SU-DHL-6 (cell line): ENCODE data around the gene EVA1B.

Experiments
- H2AFZ ChIP-seq: fragments of 200-600 bp; sonication (generic); 2 replicates; pipeline ENCODE4 v1.6.1; 2014; ENCODE audit warnings: low read depth, mild to moderate bottlenecking, moderate library complexity, mixed read lengths, antibody characterized with exemption, low read length; ENCODE audit not compliant: severe bottlenecking
- H3F3A ChIP-seq: fragments of 200-600 bp; shearing (Covaris generic); 2 replicates; pipeline ENCODE4 v1.6.0; 2016; ENCODE audit warnings: antibody characterized with exemption, mild to moderate bottlenecking; ENCODE audit not compliant: insufficient read depth
- H3K27ac ChIP-seq: fragments of 200-600 bp; sonication (generic); 2 replicates; pipeline ENCODE4 v1.5.1; 2016; ENCODE audit warnings: low read depth, mild to moderate bottlenecking, low read length, moderate library complexity, mixed read lengths
- H3K27me3 ChIP-seq: fragments of 200-600 bp; sonication (generic), shearing (Covaris generic); 2 replicates; pipeline ENCODE4 v1.6.0; 2014; ENCODE audit warnings: mild to moderate bottlenecking, low read length
- H3K36me3 ChIP-seq: fragments of 200-600 bp; sonication (generic); 2 replicates; pipeline ENCODE4 v1.6.1; 2014; ENCODE audit warnings: mild to moderate bottlenecking, low read length, mixed read lengths
- H3K4me2 ChIP-seq: fragments of 300-600, 200-600 bp; shearing (Covaris generic), sonication (generic); 2 replicates; pipeline ENCODE4 v1.6.0; 2014; ENCODE audit warnings: low read length, low read depth, mild to moderate bottlenecking; ENCODE audit not compliant: poor library complexity, severe bottlenecking
- H3K4me3 ChIP-seq: fragments of 200-600 bp; sonication (generic); 2 replicates; pipeline ENCODE4 v1.5.1; 2014; ENCODE audit warnings: antibody characterized with exemption, low read length, mild to moderate bottlenecking, mixed read lengths; ENCODE audit not compliant: insufficient read depth, poor library complexity, severe bottlenecking
- H3K79me2 ChIP-seq: fragments of 200-600 bp; sonication (generic); 2 replicates; pipeline ENCODE4 v1.6.1; 2014; ENCODE audit warnings: mild to moderate bottlenecking, low read length, moderate library complexity; ENCODE audit not compliant: insufficient read depth
- H3K9ac ChIP-seq: fragments of 200-600 bp; sonication (generic); 2 replicates; pipeline ENCODE4 v1.7.0; 2014; ENCODE audit warnings: mild to moderate bottlenecking, low read length
- H3K9me2 ChIP-seq: fragments of 200-600 bp; sonication (generic); replicated peaks from 2 replicates; pipeline ENCODE4 v1.6.1; 2014; ENCODE audit warnings: low read length; ENCODE audit not compliant: insufficient read depth
- H3K9me3 ChIP-seq: fragments of 200-600 bp; sonication (generic); 2 replicates; pipeline ENCODE4 v1.6.1; 2014; ENCODE audit warnings: low read length, mixed read lengths; ENCODE audit not compliant: insufficient read depth
- H4K20me1 ChIP-seq: fragments of 200-600 bp; sonication (generic); 2 replicates; pipeline ENCODE4 v1.6.1; 2014; ENCODE audit warnings: low read depth, mild to moderate bottlenecking, antibody characterized with exemption, low read length, moderate library complexity, mixed read lengths
- EZH2phosphoT487 ChIP-seq: fragments of 200-600 bp; sonication (generic), shearing (Covaris generic); conservative IDR thresholded peaks from 2 replicates; pipeline ENCODE4 v1.6.1; 2018; ENCODE audit warnings: mild to moderate bottlenecking, antibody characterized with exemption, low read length, moderate library complexity, mixed read lengths
- TF ChIP-seq, protein P1 (sequence below): fragments of 200-600 bp; sonication (generic); IDR thresholded peaks from one replicate; pipeline ENCODE4 v1.5.1; 2017; ENCODE audit warnings: antibody characterized with exemption, mild to moderate bottlenecking, low read length, moderate library complexity; ENCODE audit not compliant: insufficient read depth, poor library complexity, severe bottlenecking

Gene EVA1B

DNA sequence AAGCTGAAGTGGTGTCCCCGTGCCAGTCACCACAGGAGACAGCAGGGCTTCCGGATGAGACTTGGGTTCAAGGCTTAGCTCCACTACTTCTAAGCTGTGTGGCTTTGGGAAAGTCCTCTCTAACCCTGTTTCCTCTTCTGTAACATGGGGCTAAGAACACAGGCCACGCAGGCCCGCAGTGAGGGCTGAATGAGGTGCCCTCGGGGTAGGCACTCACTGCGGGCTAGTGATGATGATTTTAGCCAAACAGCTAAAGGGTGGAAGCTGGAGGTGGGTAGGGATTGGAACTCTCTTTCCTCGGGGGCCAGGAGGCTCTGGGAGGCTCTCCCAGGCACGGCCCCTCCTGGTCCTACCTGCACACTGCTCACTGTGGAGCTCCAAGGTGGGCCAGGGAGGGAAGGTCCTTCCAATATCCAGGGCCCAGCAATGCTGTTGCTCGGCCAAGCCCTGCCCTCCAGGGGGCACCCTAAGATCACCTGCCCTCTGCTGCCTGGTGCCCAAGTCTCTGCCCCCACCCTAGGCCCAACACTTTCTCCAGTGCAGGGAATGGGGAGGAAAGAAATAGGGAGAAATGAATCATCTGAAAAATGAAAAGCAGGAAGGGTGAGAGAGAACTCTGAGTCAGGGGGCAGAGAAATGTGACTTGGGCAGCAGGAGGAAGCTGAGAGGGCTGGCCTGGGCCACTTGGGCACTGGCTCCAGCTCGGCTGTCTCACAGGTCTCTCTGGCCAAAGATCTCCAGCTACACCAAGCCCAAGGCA, 19.2 kb upstream of the EVA1B start:
- no peak overlapping the region for H3K4me2 ChIP-seq
- no peaks in the 10 kb centered on the region for H3K36me3 ChIP-seq
- no peak overlapping the region for H3K27ac ChIP-seq
- H3K27me3 ChIP-seq, result no peaks in the 10 kb centered on the region
- no peaks in the 10 kb centered on the region for H3K9me3 ChIP-seq
- H3K9ac ChIP-seq, result no peak overlapping the region
- no peak overlapping the region for H2AFZ ChIP-seq
- no peaks in the 10 kb centered on the region for H3F3A ChIP-seq
- TF ChIP-seq EZH2phosphoT487, result no peak
- TF ChIP-seq, protein P1, sequence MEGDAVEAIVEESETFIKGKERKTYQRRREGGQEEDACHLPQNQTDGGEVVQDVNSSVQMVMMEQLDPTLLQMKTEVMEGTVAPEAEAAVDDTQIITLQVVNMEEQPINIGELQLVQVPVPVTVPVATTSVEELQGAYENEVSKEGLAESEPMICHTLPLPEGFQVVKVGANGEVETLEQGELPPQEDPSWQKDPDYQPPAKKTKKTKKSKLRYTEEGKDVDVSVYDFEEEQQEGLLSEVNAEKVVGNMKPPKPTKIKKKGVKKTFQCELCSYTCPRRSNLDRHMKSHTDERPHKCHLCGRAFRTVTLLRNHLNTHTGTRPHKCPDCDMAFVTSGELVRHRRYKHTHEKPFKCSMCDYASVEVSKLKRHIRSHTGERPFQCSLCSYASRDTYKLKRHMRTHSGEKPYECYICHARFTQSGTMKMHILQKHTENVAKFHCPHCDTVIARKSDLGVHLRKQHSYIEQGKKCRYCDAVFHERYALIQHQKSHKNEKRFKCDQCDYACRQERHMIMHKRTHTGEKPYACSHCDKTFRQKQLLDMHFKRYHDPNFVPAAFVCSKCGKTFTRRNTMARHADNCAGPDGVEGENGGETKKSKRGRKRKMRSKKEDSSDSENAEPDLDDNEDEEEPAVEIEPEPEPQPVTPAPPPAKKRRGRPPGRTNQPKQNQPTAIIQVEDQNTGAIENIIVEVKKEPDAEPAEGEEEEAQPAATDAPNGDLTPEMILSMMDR, result peak; percentile 82
- no peak overlapping the region for H3K4me3 ChIP-seq
- no peaks in the 10 kb centered on the region for H3K79me2 ChIP-seq
- no peaks in the 10 kb centered on the region for H4K20me1 ChIP-seq
- H3K9me2 ChIP-seq, result no peaks in the 10 kb centered on the region

DNA sequence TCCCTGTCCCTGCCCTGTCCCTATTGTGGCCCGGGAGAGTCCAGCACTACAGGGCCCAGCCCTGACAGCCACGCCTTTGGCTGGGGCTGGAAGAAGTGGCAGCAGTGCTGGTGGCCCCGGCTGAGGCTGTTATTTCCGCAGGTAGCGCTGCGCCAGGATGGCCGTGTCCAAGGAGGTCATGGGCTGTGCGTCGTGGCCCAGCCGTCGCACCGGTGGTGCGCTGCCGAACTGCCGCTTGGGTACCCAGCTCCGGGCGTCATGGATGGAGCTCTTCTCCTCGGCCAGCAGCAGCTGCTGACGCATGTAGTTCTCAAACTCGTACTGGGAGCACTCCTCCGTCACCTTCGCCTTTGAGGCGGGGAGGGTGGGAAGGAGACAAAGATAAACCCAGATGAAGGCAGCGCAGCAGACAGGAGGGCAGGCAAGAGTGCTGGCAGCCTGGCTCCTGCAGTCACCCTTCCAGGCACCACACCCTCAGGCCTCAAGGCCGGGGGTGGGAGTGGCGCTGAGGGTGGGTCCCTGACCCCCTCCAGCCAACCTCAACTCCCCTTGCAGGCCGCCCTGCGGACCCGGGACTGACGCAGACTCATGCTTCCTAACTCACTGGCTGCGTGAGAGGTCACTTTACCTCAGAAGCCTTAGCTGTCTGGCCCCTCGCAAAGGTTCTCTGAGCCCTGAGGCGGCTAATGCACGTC, 18.3 kb upstream of the EVA1B start:
- H3K79me2 ChIP-seq, result no peaks in the 10 kb centered on the region
- no peaks in the 10 kb centered on the region for H3K9me2 ChIP-seq
- no peaks in the 10 kb centered on the region for H3F3A ChIP-seq
- no peak overlapping the region for H3K4me3 ChIP-seq
- no peaks in the 10 kb centered on the region for H4K20me1 ChIP-seq
- H3K27ac ChIP-seq, result no peak overlapping the region
- H2AFZ ChIP-seq, result no peak overlapping the region
- TF ChIP-seq, protein P1, result no peak
- no peak for TF ChIP-seq EZH2phosphoT487
- H3K36me3 ChIP-seq, result no peaks in the 10 kb centered on the region
- no peak overlapping the region for H3K4me2 ChIP-seq
- H3K9me3 ChIP-seq, result no peaks in the 10 kb centered on the region
- H3K27me3 ChIP-seq, result no peaks in the 10 kb centered on the region
- H3K9ac ChIP-seq, result no peak overlapping the region

DNA sequence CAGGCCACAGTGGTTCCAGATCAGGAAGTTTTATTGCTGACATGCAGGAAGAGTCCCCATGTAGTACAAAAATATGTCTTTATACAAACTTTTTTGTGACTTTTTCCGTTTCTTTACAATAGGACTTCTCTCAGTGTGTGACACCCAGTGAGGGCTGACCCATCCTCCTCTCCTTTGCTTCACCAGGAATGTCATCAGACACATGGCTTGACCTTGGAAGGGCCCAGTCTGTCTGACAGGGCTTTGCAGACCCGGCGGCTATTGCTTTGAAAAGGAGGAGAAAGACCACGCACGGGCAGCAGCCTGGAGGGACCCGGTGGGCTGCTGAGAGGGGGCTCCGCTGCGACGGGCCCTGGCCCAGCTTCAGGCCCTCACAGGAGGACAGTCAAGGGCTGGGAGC, 16.2 kb upstream of the EVA1B start:
- Histone ChIP-seq H3F3A (no peaks in the 10 kb centered on the region), H3K4me2 (no peak overlapping the region), H3K27me3 (no peaks in the 10 kb centered on the region), H4K20me1 (no peaks in the 10 kb centered on the region), H3K9ac (no peak overlapping the region), H3K4me3 (no peak overlapping the region), H2AFZ (no peak overlapping the region), H3K79me2 (no peaks in the 10 kb centered on the region), H3K9me3 (no peaks in the 10 kb centered on the region), H3K36me3 (no peaks in the 10 kb centered on the region), H3K27ac (no peak overlapping the region), H3K9me2 (no peaks in the 10 kb centered on the region)
- TF ChIP-seq, protein P1, result no peak
- TF ChIP-seq EZH2phosphoT487, result no peak
